HUES6 (cell line): ENCODE data around the gene TRIP13.
"Not testable (repeated sequence)": the region's sequence is repeated elsewhere in the genome, so short reads cannot be mapped to it uniquely, and the experiment has no call there.

Source experiments
- H3K27ac ChIP-seq: 2 replicates; pipeline ENCODE4 v1.7.0; 2013; ENCODE audit warnings: low read depth, mild to moderate bottlenecking, low read length, inconsistent platforms
- H3K27me3 ChIP-seq: 2 replicates; pipeline ENCODE4 v1.6.1; 2013; ENCODE audit warnings: low read length; ENCODE audit not compliant: control insufficient read depth, insufficient read depth
- H3K36me3 ChIP-seq: 2 replicates; pipeline ENCODE4 v1.6.1; 2013; ENCODE audit warnings: low read length; ENCODE audit not compliant: control insufficient read depth, insufficient read depth
- H3K4me1 ChIP-seq: 2 replicates; pipeline ENCODE4 v1.6.1; 2013; ENCODE audit warnings: low read length; ENCODE audit not compliant: control insufficient read depth, insufficient read depth
- H3K4me3 ChIP-seq: 2 replicates; pipeline ENCODE4 v1.5.1; 2013; ENCODE audit warnings: low read depth, low read length
- H3K9ac ChIP-seq: one replicate; pipeline ENCODE4 v1.6.1; 2013; ENCODE audit warnings: mild to moderate bottlenecking, low read length
- H3K9me3 ChIP-seq: 2 replicates; pipeline ENCODE4 v1.6.1; 2013; ENCODE audit warnings: low read depth, low read length; ENCODE audit not compliant: control insufficient read depth, insufficient read depth

Gene TRIP13

GRCh38 chr5:923281-923873 lies 30.7 kb downstream of the TRIP13 start:
- H3K4me3 ChIP-seq, result no peak overlapping the region
- H3K9ac ChIP-seq, result no peak overlapping the region
- H3K27me3 ChIP-seq, result peaks cover 29% of the 10 kb centered on the region
- H3K4me1 ChIP-seq, result peaks cover 13% of the 10 kb centered on the region; the same call in 1 of the 2 replicates
- H3K36me3 ChIP-seq, result peaks cover 8% of the 10 kb centered on the region
- H3K27ac ChIP-seq, result no peak overlapping the region
- H3K9me3 ChIP-seq, result no peaks in the 10 kb centered on the region

GRCh38 chr5:926417-927171 lies 33.9 kb downstream of the TRIP13 start:
- Histone ChIP-seq H3K27me3 (peaks cover 32% of the 10 kb centered on the region), H3K9me3 (no peaks in the 10 kb centered on the region), H3K36me3 (no peaks in the 10 kb centered on the region), H3K4me1 (peaks cover 3% of the 10 kb centered on the region; the same call in 1 of the 2 replicates), H3K9ac (peak overlapping the region; percentile 58), H3K4me3 (peak overlapping the region; percentile 56), H3K27ac (no peak overlapping the region)

DNA sequence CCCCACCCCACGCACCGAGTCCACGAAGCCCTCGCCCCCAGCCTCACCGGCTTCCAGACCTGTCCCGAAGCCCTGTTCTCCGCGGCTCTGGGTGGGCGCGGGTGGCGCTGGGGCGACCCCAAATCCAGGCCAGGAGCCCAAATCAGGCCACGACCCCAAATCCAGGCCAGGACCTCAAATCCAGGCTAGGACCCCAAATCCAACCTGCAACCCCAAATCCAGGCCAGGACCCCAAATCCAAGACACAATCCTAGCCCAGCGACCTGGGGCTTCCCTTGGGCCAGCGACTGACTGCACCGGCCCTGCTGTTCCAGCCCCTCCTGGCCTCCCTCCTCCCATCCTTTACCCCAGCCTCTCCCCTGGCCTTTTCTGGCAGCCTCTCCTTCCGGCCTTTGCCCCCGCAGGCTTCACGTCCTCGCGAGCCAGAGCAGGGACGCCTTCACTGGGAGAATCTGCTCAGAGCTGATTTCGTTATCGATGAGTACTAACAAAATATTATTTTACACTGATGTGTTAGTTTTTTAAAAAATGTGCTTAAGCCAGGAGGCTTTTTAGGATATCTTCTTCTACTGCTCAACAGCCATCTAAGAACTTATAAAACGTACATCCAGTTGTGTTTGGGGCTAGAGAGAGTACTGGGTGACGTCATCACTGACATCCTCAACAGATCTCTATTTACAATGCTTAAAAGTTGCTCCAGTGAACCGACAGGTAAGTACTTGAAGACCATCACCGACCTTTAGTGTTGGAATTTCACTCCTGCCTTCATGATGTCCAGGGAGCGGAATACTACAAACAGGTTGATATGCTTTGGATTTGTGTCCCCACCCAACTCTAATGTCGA lies 34.7 kb downstream of the TRIP13 start:
- Histone ChIP-seq H3K9me3 (no peaks in the 10 kb centered on the region), H3K4me1 (peaks cover 3% of the 10 kb centered on the region; the same call in 1 of the 2 replicates), H3K9ac (no peak overlapping the region), H3K27ac (no peak overlapping the region), H3K27me3 (peaks cover 37% of the 10 kb centered on the region), H3K36me3 (no peaks in the 10 kb centered on the region), H3K4me3 (peak overlapping the region; percentile 56)

GRCh38 chr5:929182-929581 lies 36.5 kb downstream of the TRIP13 start:
- H3K4me3 ChIP-seq, H3K27ac ChIP-seq, H3K9ac ChIP-seq, H3K36me3 ChIP-seq, H3K4me1 ChIP-seq, H3K9me3 ChIP-seq: not testable (repeated sequence)
- H3K27me3 ChIP-seq, result peaks cover 37% of the 10 kb centered on the region

GRCh38 chr5:929596-929995 lies 36.9 kb downstream of the TRIP13 start:
- H3K27me3 ChIP-seq, result peaks cover 37% of the 10 kb centered on the region
- H3K9me3 ChIP-seq, result peaks cover 7% of the 10 kb centered on the region; the same call in 1 of the 2 replicates
- no peaks in the 10 kb centered on the region for H3K36me3 ChIP-seq
- H3K4me1 ChIP-seq, result peaks cover 3% of the 10 kb centered on the region; the same call in 1 of the 2 replicates
- no peak overlapping the region for H3K9ac ChIP-seq
- no peak overlapping the region for H3K27ac ChIP-seq
- H3K4me3 ChIP-seq, result no peak overlapping the region

- Histone ChIP-seq H3K9me3 (peaks cover 7% of the 10 kb centered on the region; the same call in 1 of the 2 replicates), H3K4me1 (peaks cover 3% of the 10 kb centered on the region; the same call in 1 of the 2 replicates), H3K27ac (no peak overlapping the region), H3K4me3 (no peak overlapping the region), H3K27me3 (peaks cover 24% of the 10 kb centered on the region), H3K36me3 (no peaks in the 10 kb centered on the region), H3K9ac (no peak overlapping the region)
These were observed 38.2 kb downstream of the TRIP13 start for GRCh38 chr5:930866-931265.

GRCh38 chr5:931570-932145 lies 39.0 kb downstream of the TRIP13 start:
- Histone ChIP-seq H3K27me3 (peaks cover 16% of the 10 kb centered on the region), H3K4me3 (no peak overlapping the region), H3K27ac (no peak overlapping the region), H3K4me1 (peaks cover 3% of the 10 kb centered on the region; the same call in 1 of the 2 replicates), H3K9me3 (peaks cover 7% of the 10 kb centered on the region; the same call in 1 of the 2 replicates), H3K9ac (no peak overlapping the region), H3K36me3 (no peaks in the 10 kb centered on the region)

DNA sequence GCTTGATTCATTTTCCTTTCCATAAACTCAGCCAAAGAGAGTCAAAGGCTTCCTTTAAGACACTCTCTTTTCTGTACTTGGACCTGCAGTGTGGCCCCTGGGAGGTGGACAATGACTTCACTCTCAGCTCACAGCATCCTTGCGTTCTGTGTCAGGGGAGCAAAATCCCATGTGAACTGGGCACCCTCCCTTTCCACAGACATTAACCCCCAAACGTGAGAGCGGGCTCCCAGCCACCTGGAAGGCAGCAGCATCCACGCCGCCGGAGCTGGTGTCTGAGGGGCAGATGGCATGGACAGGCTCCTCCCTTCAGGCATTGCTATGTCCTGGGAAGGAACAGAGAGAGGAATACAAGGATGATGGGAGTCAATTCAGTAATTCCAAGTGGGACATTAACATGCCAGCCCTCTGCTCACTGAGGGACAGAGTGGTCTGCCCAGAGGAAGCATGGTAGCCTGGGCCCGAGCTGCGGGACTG lies 39.5 kb downstream of the TRIP13 start:
- Histone ChIP-seq H3K36me3 (no peaks in the 10 kb centered on the region), H3K4me1 (peaks cover under 1% of the 10 kb centered on the region; the same call in 1 of the 2 replicates), H3K9ac (no peak overlapping the region), H3K9me3 (peaks cover 7% of the 10 kb centered on the region; the same call in 1 of the 2 replicates), H3K27me3 (peaks cover 11% of the 10 kb centered on the region), H3K27ac (no peak overlapping the region), H3K4me3 (no peak overlapping the region)

DNA sequence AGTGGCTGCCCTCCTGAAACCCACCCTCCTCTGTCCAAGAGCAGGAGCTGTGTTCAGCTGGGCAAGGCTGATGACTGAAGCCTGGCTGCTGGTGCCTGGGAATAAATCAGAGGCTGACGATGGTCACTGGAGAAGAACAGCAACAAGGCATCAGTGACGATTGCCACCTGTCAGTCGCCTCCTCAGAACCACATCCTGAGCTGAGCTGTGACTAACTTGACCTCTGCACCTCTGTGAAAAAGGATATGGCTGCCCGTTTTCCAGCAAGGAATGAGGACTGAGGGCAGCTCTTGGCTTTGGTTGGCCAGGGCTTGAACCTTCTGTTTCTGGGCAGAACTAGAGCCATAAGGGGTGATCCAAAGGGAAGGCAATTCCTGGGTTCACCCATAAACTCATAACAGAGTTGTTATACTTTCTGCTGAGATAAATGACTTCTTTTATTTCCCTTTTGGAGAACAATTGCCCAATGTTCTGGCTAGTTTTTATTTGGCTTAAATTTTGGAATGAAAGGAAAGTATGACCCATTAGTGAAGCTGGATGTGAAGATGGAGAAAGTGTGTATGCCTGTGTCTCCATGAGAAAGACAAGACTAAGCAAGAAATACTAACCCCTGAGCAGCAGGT lies 40.1 kb downstream of the TRIP13 start:
- peaks cover 8% of the 10 kb centered on the region; the same call in 1 of the 2 replicates for H3K27me3 ChIP-seq
- H3K9me3 ChIP-seq, result peaks cover 7% of the 10 kb centered on the region; the same call in 1 of the 2 replicates
- H3K4me3 ChIP-seq, result no peak overlapping the region
- H3K9ac ChIP-seq, result no peak overlapping the region
- no peak overlapping the region for H3K27ac ChIP-seq
- no peaks in the 10 kb centered on the region for H3K4me1 ChIP-seq
- H3K36me3 ChIP-seq, result no peaks in the 10 kb centered on the region

- H3K36me3 ChIP-seq, result no peaks in the 10 kb centered on the region
- no peak overlapping the region for H3K9ac ChIP-seq
- H3K9me3 ChIP-seq, result peaks cover 7% of the 10 kb centered on the region; the same call in 1 of the 2 replicates
- H3K4me1 ChIP-seq, result no peaks in the 10 kb centered on the region
- no peak overlapping the region for H3K4me3 ChIP-seq
- H3K27me3 ChIP-seq, result peaks cover 8% of the 10 kb centered on the region; the same call in 1 of the 2 replicates
- no peak overlapping the region for H3K27ac ChIP-seq
These were observed 40.7 kb downstream of the TRIP13 start for GRCh38 chr5:933251-933861.
